RWPE1 (cell line): ENCODE data around the gene PSTPIP1.

ENCODE experiments used
- CTCF ChIA-PET: fragments of 350-600 bp; sonication (Branson Sonifier 250); formaldehyde crosslinking; extraction: SDS; loops from one replicate; lab custom pipeline; 2021; lab: Yijun Ruan, JAX
- POLR2A ChIA-PET: fragments of 400-600 bp; formaldehyde crosslinking; extraction: SDS; loops from one replicate; lab custom pipeline; 2020; ENCODE audit warnings: antibody characterized with exemption; ENCODE audit not compliant: low non-redundant PET; lab: Yijun Ruan, JAX
- DNase-seq: peaks from one replicate; pipeline ENCODE4 v3.0.0; 2012; ENCODE audit warnings: low spot score
- H3K27ac ChIP-seq: fragments of 450-650 bp; 2 replicates; pipeline ENCODE4 v1.5.1; 2017
- TF ChIP-seq, protein P1 (sequence below): fragments of 450-650 bp; conservative IDR thresholded peaks from 2 replicates; pipeline ENCODE4 v1.5.1; 2017; ENCODE audit warnings: low read depth, mild to moderate bottlenecking

PSTPIP1 gene

DNA sequence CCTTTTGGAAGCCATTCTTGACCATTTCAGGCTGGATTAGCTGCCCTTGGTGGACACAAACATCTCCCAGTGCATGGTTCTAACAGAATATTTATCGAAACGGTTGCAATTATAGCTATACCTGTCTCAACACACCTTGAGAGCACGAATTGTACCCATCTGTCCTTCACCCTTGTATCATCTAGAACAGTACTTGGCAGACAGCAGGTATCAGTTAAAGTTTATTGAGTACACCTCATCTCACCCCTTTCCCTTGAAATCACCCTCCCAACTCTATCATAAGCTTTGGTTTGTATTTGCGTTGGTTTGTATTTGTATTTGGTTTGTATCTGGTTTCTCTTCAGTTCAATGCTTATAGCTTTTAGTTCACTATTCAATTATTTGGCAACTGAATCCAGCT lies 63.5 kb downstream of the PSTPIP1 start:
- TF ChIP-seq, protein P1, sequence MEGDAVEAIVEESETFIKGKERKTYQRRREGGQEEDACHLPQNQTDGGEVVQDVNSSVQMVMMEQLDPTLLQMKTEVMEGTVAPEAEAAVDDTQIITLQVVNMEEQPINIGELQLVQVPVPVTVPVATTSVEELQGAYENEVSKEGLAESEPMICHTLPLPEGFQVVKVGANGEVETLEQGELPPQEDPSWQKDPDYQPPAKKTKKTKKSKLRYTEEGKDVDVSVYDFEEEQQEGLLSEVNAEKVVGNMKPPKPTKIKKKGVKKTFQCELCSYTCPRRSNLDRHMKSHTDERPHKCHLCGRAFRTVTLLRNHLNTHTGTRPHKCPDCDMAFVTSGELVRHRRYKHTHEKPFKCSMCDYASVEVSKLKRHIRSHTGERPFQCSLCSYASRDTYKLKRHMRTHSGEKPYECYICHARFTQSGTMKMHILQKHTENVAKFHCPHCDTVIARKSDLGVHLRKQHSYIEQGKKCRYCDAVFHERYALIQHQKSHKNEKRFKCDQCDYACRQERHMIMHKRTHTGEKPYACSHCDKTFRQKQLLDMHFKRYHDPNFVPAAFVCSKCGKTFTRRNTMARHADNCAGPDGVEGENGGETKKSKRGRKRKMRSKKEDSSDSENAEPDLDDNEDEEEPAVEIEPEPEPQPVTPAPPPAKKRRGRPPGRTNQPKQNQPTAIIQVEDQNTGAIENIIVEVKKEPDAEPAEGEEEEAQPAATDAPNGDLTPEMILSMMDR, result no peak
- POLR2A ChIA-PET, result no interaction called here
- DNase-seq, result no peak
- H3K27ac ChIP-seq, result no peak overlapping the region
- CTCF ChIA-PET, result no interaction called here

DNA sequence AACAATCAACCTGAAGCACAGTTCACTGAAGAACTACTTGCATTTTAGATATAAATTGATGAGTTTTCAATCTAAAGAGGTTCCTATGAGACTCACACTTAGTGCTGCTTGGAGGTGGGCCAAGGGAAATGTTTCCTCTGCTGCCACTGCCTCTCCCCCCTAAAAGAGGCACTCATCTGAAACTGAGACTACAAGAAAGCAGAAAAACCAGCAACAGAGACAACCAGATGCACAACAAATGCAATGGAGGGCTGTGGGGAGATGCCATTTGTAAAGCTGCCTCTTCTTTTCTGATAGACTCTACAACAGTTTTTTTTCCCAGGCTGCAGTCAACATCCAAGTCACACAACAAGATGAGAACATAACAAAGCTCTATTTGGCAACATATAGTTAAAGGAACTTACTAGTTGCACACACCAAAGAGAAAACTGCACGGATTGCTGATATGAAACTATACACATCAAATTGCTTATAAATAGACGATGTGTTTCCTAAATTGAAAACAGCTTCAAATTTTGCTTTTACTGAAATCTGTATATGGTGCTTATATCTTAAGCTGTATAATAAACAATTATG lies 64.9 kb downstream of the PSTPIP1 start:
- H3K27ac ChIP-seq, result no peak overlapping the region
- TF ChIP-seq, protein P1, result no peak
- POLR2A ChIA-PET, result no interaction called here
- no peak for DNase-seq
- CTCF ChIA-PET, result interaction anchor here (1.0 kb wide), 1 partner anchor 483 kb away, joined by 3 read pairs; no protein-coding TSS in a partner anchor

DNA sequence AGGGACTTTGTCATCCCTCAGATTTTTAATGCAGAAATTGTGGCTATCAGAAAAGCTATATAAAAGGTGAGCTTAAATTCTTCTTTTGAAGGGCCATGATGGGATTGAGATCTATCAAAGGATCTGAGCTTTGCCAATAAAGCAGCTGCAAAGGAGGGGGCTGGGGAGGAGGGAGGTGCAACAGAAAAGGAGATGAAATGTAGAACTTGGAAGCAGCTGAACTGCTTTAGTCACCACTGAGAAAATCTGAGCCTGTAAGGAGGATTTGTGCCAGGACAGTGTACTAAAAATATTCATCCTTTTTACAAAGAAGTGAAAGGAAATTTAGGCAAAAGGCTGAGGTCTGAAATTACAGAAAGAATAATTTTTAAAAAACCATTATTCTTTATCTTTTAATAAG lies 65.6 kb downstream of the PSTPIP1 start:
- DNase-seq, result no peak
- no peak overlapping the region for H3K27ac ChIP-seq
- ChIA-PET POLR2A (no interaction called here), CTCF (no interaction called here)
- TF ChIP-seq, protein P1, result no peak

DNA sequence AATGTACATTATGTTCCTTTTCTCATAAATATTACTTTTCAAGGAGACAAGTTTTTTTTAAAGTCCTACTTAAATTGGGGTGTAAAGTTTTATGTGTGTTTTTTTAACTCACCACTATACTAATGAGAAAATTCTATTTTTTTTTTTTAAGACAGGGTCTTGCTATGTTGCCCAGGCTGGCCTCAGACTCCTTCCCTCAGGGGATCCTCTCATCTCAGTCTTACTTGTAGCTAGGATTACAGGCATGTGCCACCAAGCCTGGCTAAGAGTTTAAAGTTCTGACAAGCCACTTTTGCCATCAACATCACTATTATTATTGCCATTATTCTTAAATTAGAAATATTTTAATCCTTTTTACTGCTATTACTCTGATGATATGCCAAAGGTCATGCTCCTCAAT lies 68.3 kb downstream of the PSTPIP1 start:
- no peak overlapping the region for H3K27ac ChIP-seq
- TF ChIP-seq, protein P1, result no peak
- CTCF ChIA-PET, result no interaction called here
- no peak for DNase-seq
- POLR2A ChIA-PET, result no interaction called here

DNA sequence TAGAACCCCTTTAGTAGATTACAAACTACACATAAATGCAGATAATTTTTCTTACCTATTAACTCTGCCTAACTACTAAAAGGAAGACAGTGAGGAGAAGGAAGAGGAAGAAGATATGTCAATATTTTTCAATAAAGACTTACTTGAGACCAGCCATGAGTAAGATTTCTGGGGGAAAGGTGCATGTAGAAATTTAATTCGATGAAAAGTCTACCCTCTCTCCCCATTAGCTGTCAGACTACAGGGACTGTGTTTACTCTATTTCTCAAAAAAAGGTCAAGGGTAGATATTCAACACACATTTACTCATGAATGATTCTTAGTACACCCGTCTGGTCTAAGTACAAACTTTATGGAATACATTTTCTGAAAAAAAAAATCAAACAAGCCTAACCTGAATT lies 69.1 kb downstream of the PSTPIP1 start:
- no peak for DNase-seq
- CTCF ChIA-PET, result interaction anchor here (1.2 kb wide), 1 partner anchor 29 kb away, joined by 6 read pairs; no protein-coding TSS in a partner anchor
- POLR2A ChIA-PET, result no interaction called here
- TF ChIP-seq, protein P1, result no peak
- H3K27ac ChIP-seq, result no peak overlapping the region

DNA sequence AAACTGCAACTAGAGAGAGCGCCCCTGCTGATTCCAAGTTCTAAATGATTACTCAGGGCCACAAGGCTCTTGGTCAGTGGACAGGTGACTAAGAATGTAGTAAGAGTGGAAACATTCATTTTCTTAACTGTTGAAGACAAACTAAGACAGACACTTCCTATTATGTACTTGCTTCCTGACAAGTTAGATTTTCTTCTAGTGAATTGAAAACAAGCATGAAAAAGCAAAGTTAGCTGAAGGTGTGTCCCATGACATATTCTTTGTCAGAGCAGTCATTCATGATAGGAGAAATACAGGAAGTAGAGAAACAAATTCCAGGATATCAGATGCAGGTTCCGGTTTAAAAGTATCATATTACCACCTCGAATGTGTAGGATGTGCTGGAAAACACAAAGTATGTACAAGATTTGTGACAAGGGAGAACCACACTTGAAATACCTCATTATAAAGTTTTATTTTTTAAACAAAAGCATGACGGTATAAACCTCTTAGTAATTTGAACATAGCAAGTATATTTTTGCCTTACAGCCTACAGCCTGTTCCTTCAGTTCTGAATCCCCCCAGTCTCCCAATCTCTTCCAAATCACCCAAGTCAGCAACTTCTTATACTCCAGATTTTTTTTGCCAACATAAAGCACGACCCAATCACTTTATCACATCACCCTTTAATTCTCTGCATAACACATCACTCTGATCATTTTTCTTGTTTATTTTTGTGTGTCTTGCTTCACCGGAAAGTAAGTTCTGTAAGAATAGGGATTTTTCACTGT lies 69.8 kb downstream of the PSTPIP1 start:
- ChIA-PET POLR2A (no interaction called here), CTCF (interaction anchor here (1.2 kb wide), 1 partner anchor 30 kb away, joined by 6 read pairs; no protein-coding TSS in a partner anchor)
- TF ChIP-seq, protein P1, result no peak
- DNase-seq, result peak; percentile 38
- H3K27ac ChIP-seq, result no peak overlapping the region
